CD4-positive, alpha-beta T cell treated with Interleukin-21 for 1 hour (primary cell): ENCODE data around the gene MGST3.
A peak's percentile ranks its signal among the peaks of the same experiment; 100 is the strongest.
"Not testable (repeated sequence)": the region's sequence is repeated elsewhere in the genome, so short reads cannot be mapped to it uniquely, and the experiment has no call there.

ENCODE experiments used
- DNase-seq: peaks from one replicate; pipeline ENCODE4 v3.0.0-alpha.2; 2020

The MGST3 gene

DNA sequence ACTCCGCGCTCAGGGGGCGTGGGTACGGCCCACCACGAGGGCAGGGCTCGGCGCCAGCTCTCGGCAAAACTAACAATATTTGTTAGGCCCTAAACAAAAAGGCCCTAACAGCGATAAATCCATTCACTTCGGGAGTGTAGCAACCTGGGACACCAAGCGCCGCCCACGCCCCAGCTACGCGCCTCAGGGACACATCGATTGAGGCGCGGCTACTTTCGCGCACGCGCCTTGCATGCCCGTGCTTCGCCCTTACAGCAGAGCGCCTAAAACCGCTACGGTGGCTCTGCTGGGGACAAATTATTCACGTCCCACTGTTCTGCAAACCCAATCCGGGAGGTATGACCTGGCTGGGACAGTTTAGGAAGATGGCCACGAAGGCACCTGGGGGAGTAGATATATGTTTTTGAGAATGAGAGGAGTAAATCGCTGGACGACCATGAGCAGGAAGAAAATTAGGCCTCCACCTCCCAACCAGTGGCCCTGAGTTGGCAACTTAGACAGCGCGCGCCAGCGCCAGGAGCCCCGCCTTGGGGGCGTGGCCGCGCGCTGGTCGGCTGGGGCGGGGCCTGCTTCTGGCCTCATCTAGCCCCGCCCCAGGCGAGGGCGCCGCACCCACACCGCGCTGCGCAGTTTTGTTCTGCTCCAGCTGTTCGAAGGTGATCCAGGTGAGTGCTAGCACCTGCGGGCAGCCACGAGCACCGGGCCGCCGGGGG is at the start of gene MGST3:
Gene MGST3, plus strand, starts transcription at position 606 of the 713 bp plus-strand sequence. CDS start 18,614 bp downstream, outside the sequence.
- peak; percentile 95 for DNase-seq

DNA sequence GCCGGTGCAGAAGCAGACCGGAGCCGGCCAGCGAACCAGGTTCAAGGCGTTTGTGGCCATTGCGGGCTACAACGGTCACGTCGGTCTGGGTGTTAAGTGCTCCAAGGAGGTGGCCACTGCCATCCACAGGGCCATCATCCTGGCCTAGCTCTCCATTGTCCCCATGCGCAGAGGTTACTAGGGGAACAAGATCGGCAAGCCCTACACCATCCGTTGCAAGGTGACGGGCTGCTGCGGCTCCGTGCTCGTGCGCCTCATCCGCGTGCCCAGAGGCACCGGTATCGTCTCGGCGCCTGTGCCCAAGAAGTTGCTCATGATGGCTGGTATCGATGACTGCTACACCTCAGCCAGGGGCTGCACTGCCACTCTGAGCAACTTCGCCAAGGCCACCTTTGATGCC is 49.1 kb upstream of the MGST3 start:
- no peak for DNase-seq

DNA sequence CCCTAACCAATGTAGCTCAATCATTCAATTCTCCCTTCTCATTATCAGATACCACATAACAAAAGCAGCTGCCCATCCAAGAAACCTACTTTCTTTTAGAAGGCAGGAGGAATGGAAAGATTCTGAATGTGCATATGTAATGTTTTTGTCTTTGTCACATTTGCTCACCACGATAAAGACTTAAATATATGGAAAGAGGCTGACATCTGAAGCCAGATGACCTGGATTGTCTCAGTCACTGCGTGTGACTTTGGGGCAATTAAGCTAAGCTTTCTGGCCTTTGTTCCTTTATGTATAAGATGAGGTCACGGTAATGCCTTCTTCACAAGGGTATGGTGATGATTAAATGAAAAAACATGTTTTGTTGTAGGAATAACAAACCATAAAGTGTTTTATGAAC is 44.6 kb upstream of the MGST3 start:
- DNase-seq: no peak

DNA sequence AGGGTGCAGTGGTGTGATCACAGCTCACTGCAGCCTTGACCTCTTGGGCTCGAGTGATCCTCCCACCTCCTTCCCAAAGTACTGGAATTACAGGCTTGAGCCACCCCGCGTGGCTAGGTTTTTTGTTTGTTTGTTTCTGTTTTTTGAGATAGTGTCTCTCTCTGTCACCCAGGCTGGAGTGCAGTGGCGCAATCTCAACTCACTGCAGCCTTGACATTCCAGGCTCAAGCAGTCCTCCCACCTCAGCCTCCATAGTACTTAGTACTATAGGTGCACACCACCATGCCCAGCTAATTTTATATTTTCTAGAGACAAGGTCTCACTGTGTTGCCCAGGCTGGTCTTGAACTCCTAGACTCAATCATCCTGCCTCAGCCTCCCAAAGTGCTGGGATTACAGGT is 39.6 kb upstream of the MGST3 start:
- DNase-seq: not testable (repeated sequence)

DNA sequence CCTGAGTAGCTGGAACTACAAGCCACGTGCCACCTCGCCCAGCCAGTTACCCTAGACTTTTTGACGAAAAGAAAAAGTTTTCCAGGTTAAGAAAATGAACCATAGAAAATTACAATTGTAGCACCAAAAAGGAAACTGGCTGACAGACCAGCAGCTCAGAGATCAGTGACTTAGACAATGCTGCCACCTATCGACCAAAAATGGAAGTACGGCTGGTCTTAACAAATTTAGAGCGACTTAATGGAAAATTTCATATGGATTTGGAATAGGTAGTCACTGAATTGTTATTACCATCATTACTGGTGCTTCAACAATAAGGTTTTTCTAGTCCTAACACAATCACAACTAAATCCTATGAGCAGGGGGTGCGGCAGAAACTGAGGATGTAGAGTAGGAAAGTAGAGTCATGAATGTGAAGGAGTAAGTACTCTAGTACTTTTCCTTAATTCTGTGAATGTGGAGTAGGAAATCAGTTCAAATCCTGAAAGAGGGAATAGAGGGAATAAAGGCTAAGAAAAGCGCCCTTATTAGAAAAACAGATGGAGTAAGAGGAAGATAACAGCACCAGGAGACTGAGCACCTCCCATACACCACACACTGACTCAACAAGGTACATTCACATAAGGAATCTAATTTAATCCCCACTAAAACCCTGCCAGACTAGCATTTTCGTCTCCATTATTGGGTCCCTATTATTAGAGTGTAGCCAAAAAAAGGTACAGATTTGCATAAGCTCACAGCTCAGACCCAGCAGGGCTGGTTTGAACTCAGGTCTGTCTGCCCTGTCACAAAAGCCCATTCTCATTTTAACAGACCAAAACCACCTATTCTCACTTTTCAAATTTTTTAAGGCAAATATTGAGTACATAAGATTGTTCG is 37.9 kb upstream of the MGST3 start:
- DNase-seq: peak; percentile 81

DNA sequence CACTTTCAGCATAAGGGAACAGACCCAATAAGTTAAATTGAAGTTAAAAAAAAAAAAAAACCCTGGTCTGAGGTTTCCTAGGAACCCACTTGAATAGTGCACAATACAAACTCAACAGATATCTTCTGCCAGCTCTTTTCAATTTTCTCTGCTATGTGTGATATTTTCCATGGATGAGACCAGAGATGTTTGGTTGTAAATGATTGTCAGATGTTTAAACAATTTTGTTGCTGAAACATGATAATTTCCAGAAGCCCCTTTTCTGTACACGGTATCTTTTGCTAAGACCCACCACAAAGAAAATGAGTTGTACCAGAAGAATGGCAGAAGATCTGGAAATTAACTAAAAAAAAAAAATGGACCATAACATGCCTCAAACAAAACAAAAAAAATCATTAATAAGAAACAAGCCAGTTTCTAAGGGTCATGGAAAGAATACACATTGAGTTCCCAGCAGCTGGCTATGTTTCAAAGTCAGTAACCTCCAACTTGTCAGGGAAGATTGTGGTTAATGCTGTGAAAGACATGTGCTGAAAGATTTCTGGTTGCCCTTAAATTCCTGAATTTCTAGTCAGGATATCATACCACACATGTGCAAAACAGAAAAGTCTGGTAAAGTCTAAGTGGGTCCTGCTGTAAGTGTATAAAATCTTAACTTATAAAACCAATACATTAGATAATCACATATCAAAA is 35.6 kb upstream of the MGST3 start:
- DNase-seq: no peak

DNA sequence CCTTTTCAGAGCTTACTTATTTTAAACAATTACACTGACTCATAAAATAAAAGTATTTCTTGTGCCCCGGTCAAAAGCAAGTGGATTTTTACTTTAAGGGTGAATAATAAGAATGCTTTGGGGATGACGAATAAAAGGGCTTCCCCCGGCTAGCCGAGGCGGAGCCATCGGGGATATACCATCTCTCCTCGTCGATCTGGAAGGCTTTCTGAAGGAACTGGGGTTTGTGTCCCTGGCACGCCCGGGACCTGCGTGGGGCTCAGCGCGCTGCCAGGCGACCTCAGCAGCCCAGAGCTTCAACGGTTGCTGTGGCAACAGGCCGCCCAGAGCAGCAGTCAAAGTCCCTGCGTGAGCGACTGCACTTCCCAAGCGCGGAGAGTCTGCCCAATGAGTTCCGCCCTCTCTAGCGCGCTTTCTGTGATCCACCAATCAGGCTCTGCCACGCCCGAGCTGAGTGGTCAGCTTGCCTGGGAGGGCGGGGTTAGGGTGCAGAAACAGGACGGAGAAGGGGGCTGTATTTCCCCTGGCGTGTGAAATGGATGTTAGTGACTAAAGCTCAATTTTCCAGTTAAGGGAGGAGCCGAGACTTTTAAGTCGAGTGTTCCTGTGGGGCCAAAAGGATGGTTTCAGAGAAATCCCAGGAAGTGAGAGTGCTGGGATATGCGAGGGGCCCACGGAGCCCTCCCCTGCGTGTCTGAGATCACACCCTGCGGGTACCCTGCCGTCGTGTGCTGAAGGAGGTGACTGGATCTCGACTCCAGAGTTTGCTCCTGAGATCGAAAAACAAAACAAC is 33.0 kb upstream of the MGST3 start:
- DNase-seq: peak; percentile 95

DNA sequence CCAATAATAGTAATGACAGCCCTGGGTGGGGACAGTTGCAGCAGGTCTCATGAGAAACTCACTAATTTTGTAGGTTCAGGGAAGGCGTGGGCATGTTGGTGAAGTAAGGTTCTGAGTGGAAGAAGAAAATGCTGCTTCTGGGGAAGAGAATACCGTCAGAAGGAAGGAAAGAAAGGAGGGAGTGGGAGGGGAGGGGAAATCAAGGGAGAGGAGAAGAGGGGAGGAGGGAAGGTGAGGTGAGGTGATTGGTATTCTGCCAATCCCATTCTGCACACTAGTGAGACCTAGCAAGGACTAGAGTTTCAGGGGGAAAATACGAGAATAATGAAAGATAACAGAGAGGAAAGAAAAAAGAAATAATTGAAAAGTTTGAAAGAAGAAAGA is 32.4 kb upstream of the MGST3 start:
- DNase-seq: no peak

DNA sequence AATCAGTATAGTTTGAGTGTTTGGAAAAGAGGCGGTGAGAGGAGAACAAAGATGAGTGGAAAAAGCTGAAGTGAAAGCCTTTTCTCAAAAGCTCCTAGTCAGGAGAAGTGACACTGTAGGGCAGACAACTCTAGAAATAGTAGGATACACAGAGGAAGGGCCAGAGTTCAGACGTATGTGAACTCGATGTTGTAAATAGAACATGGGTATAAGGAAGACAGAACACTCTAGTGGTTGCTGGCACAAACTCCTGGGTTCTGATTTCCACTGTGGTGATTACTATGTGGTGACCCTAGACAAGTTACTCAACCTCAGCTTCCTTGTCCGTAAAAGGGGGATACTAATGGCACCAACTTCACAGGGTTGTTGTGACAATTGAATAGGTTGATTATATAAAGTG is 30.2 kb upstream of the MGST3 start:
- no peak for DNase-seq

DNA sequence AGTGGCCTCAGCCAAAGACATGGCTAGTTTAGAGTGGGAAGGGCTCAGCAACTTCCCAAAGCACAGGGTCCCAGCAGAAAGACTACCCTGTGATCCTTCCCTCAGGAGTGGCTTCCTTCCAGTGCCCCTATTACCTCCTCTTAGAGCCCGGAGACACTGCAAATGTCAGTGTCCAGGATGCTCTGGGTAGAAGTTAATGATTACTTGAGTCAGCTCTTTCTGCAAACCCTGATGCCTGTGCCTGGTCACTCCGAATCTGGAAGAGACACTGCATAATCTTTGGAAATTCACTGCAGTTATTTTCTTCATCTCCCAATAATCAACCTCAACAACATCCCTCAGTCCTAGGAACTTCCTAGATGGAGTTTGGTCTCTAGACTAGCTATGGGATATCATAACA is 27.2 kb upstream of the MGST3 start:
- DNase-seq: no peak

DNA sequence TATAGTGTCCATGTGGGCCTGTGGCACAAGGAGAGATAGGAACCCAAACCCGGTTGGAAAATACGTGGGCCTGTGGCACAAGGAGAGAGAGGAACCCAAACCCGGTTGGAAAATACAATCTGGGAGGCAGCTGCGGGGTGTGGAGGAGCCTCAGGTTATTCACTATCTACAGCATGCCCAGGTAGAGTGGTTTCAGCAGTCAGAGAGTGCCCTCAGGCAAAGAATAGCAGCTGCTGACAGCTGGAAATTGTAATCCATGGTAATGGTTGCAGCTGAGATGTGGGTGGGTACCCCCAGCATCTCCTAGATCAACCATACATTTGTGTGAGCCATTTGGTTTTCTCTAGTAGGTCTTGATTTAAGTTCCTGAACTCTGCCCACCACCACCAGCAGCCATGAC is 25.8 kb upstream of the MGST3 start:
- no peak for DNase-seq

DNA sequence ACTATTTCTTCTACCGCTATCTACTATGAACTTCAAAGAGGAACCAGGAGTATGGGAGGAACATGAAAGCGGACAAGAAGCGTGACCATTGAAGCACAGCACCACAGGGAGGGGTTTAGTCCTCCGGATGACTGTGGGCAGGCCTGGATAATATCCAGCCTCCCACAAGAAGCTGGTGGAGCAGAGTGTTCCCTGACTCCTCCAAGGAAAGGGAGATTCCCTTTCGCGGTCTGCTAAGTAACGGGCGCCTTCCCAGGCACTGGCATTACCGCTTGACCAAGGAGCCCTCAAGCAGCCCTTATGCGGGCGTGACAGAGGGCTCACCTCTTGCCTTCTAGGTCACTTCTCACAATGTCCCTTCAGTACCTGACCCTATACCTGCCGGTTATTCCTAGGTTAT is 24.4 kb upstream of the MGST3 start:
- DNase-seq: not testable (repeated sequence)

DNA sequence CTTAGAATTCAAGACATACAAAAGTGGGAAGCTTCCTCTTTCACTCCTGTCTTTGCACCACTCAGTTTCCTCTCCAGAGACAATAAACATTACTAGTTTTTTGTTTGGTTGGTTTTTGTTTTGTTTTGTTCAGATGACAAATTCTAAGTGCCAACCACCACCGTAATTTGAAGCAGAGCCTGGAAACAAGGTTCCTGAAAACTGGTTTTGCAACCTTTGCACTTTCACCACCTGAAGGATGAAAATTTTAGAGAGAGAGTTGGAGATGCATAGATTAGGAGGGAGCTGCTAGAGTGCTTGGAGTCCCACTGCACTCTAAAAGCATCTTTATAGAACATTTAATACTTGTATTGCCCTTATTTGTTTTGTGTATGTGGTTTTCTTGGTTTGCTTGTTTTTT is 20.2 kb upstream of the MGST3 start:
- no peak for DNase-seq

DNA sequence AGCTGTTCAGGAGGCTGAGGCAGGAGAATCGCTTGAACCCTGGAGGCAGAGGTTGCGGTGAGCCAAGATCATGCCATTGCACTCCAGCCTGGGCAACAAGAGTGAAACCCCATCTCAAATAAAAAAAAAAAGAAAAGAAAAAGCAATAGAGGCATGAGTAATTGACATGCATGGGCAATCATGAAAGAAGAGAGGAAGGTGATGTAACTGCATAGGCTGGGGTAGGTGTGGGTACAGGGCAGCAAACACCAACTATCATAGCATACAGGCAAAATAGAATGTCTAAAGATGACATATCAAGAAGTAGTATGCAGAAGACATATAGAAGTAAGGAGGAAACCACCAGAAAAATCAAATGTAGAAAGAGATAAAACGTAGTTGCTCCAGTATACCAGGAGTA is 19.0 kb upstream of the MGST3 start:
- DNase-seq: no peak

DNA sequence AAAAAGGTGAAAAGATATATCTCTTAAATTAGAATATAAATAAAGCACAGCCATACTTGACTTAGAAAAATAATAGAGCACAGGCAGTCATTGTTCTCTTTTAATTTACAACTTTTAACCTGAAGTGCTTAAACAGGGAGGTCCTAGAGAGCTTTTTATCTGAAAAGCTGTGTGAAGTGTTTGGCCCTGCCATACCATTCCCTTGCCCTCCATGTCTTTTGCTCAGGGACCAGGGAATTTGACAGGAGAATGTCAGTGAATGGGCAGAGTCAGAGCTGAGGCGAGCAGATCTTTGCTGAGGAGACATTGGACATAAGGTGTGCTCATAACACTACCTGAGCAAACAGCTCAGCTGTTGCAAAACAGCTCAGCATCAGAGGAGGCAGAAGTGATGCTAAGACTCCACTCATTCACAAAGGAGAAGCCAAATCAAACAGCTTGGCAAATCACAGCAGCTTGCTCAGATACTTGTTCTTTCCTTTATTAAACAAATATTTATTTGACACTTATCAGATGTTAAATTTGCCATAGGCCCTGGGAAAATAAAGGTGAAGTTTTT is 14.9 kb upstream of the MGST3 start:
- DNase-seq: no peak

DNA sequence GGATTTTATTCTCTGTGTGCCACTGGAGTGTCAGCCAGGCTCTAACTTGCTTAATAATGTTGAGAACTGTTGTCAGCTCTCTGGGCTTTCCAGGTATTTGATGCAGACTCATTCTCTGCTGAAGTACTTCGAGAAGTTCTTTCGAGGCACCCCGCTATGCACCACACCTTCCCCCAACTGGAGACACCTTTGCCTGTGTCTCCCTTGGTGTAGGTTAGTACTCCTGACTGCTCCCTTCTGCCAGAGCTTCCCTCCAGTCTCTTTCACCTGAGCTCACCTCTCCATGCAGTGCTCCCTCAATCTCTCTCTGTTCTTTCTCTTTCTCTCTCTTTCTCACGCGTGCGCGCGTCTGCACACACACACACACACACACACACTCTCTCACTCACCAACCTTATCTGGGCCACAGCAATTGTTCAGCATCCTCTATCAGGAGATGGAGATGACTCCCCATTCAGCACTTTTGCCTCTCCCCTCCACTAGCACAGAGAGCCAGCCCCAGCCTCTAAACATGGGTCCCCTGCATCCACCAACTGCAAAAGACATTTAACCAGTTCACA is 14.0 kb upstream of the MGST3 start:
- DNase-seq: no peak

DNA sequence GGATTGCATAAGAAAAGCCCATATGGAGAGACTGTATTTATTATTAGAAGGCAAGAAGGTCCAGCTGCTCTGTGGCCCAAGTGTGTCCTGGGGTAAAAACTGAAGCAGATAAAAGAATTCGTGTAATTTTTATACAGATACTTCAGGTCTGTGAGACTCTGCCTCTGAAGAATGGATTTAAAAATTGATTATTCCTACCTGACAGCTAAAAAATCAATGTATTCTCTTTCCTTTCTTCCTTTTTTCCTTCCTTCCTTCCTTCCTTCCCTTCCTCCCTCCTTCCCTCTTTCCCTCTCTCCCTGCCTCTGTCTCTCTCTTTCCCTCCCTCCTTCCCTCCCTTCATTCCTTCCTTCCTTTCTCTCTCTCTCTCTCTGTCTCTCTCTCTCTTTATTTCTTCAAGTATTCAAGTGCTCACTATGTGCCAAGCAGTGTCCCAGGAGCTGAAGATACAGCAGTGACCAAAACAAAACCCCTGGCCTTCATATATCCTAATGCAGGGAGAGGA is 11.3 kb upstream of the MGST3 start:
- no peak for DNase-seq

DNA sequence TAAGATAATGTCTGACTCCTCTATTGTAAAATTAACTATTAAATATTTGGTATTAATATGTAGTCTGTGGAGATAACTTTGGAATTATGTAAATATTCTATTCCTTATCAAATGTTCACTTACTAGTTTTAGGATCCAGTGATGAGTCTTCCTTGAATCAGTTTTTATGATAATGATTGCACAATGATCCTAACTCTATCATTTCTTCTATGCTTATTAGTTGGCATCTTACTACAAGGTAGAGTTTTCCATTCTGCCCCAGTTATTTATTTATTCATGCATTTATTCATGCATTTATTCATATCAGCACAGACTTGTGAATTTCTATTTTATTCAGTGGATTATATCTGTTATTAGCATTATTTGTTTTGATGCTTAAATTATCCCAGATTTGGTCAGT is 7.4 kb upstream of the MGST3 start:
- no peak for DNase-seq

DNA sequence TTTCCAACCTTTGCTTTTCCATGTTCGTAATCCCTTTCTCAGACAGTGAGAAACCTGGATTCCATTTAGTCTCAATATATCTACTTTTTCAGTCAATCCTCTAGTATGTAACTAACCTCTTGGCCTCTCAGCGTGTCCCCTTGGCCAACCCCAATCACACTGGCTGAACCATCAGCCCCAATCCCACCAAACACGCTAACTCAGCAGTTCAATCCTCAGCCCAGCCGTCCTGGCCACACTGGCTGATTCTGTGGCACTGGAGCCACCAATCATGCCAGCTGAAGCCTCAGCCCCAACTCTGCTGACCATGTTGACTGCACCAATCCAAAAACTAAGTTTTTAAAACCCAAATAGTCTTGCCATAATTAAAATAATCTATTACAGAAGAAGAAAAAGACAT is 6.6 kb upstream of the MGST3 start:
- DNase-seq: no peak

DNA sequence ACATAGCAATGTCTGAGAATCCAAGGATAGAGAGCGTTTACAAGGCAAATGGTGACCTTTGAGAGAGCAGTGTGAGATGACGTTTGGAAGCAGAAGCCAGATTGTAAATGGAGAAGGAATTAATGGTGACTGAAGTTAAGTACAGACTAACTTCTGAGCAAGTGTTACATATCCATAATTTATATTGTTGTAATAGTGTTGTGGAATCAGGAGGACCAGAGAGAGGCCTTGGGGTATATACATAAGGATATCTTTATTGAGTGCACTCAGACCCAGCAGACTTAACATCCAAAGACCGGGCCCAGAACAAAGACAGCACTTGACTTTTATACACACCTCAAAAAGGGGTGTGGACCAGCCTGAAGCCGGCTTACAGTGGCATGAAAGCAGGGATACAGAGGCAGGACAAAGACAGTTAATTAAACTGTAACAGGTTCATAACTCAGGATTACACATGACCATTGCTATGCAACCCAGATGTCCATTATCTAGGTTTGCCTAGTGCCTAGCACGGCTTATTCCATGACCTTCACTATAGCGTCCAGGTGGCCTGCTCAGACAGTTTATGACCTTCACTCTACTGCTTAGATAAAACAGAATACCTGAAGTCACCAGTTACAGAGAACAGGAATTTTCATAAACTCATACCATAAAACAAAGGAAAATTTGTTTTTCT is 2.7 kb upstream of the MGST3 start:
- DNase-seq: no peak

DNA sequence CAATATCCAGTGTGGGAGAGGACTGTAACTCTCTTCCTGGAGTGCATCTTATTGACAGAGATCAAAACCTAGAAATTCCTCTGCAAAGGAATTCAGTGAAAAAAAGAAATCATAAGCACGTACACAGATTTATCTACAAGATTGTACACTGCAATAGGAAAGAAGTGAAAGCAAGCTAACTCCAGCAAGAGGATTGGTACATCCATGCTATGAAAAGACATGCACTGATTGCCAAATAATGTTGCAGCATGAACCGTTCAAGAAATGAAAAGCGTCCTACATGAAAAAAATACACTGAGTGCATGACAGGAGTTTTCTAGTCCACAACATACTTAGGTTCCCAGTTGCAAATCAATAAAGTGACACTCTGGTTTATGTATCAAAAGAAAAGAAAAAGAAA is 1.9 kb upstream of the MGST3 start:
- DNase-seq: no peak
